Caco-2 (cell line): ENCODE data around the gene CCR3. TPM values are rescaled to one million over a fixed set of nuclear protein-coding genes. Genes with fewer than 3 reads are reported as not detected.

Source experiments
- BruUV-seq: library from RNA; stranded (reverse); fragments of 400-500 nt; replicated peaks from 2 replicates; lab custom pipeline; 2021; lab: Mats Ljungman, UMichigan
- CTCF ChIA-PET: fragments of 300-600 bp; sonication (Branson Sonifier 250); formaldehyde crosslinking; loops from one replicate; lab custom pipeline; 2022; ENCODE audit warnings: antibody characterized with exemption; lab: Charles Lee
- POLR2A ChIA-PET: fragments of 300-600 bp; sonication (Branson Sonifier 250); formaldehyde crosslinking; loops from one replicate; lab custom pipeline; 2022; ENCODE audit warnings: antibody characterized with exemption; lab: Charles Lee
- DNase-seq, 2 experiments: peaks; one replicate each; pipeline versions ENCODE4 v3.0.0 to v3.0.0-alpha.2; 2020 to 2022
- H3K27me3 ChIP-seq: replicated peaks from 2 replicates; pipeline ENCODE4 v1.6.0; 2011; ENCODE audit warnings: low read length; ENCODE audit not compliant: control insufficient read depth, insufficient read depth
- H3K36me3 ChIP-seq: 2 replicates; pipeline ENCODE4 v1.5.1; 2011; ENCODE audit warnings: low read length; ENCODE audit not compliant: control insufficient read depth, insufficient read depth
- H3K4me1 ChIP-seq: fragments of 250-450 bp; sonication (Bioruptor Pico); 2 replicates; pipeline ENCODE4 v1.5.1; 2020; ENCODE audit warnings: mild to moderate bottlenecking
- H3K4me3 ChIP-seq: 2 replicates; pipeline ENCODE4 v1.5.1; 2011; ENCODE audit warnings: low read depth, mild to moderate bottlenecking, control low read depth, low read length
- H3K9me3 ChIP-seq: fragments of 250-450 bp; sonication (Bioruptor Pico); 2 replicates; pipeline ENCODE4 v1.5.1; 2020; ENCODE audit warnings: mild to moderate bottlenecking, moderate library complexity
- H3K27ac Mint-ChIP-seq: one replicate; pipeline ENCODE4 v1.8.0; 2022; ENCODE audit warnings: mixed read lengths; ENCODE audit not compliant: unreplicated experiment
- H3K27me3 Mint-ChIP-seq: one replicate; pipeline ENCODE4 v1.8.0; 2022; ENCODE audit warnings: mixed read lengths; ENCODE audit not compliant: insufficient read depth, unreplicated experiment
- H3K36me3 Mint-ChIP-seq: one replicate; pipeline ENCODE4 v1.8.0; 2022; ENCODE audit warnings: mild to moderate bottlenecking, mixed read lengths; ENCODE audit not compliant: insufficient read depth, unreplicated experiment
- H3K4me1 Mint-ChIP-seq: one replicate; pipeline ENCODE4 v1.8.0; 2022; ENCODE audit warnings: low read depth, mixed read lengths; ENCODE audit not compliant: unreplicated experiment
- H3K4me3 Mint-ChIP-seq: one replicate; pipeline ENCODE4 v1.8.0; 2022; ENCODE audit warnings: mild to moderate bottlenecking, moderate library complexity, mixed read lengths; ENCODE audit not compliant: unreplicated experiment
- H3K9me3 Mint-ChIP-seq: one replicate; pipeline ENCODE4 v1.8.0; 2022; ENCODE audit warnings: mixed read lengths; ENCODE audit not compliant: unreplicated experiment
- intact Hi-C: fragments of 100-400 bp; cut with micrococcal nuclease; formaldehyde crosslinking; loops from one replicate; pipeline ENCODE4 v1.10.0; 2022; ENCODE audit not compliant: unreplicated experiment
- total RNA-seq: library from RNA; stranded (reverse); gene quantifications from 2 replicates; pipeline ENCODE4 v1.2.3, GENCODE V29; 2022
- TF ChIP-seq, protein P1 (sequence below), 2 experiments: fragments of 200-600 bp in 1 of 2; IDR thresholded peaks; 1 replicate in 1 of 2; 2 replicates in 1 of 2; pipeline versions ENCODE4 v1.5.1 to v1.8.0; 2011 to 2022; ENCODE audit warnings: antibody characterized with exemption in 1 of 2, control low read depth in 1 of 2, inconsistent platforms in 1 of 2, low read depth in 1 of 2, low read length in 1 of 2, mild to moderate bottlenecking in 1 of 2, moderate library complexity in 1 of 2; ENCODE audit not compliant: insufficient read depth in 1 of 2, severe bottlenecking in 1 of 2, unreplicated experiment in 1 of 2

CCR3 gene
- total RNA-seq, 1 experiment from 2014 or later: 0.64 TPM

DNA sequence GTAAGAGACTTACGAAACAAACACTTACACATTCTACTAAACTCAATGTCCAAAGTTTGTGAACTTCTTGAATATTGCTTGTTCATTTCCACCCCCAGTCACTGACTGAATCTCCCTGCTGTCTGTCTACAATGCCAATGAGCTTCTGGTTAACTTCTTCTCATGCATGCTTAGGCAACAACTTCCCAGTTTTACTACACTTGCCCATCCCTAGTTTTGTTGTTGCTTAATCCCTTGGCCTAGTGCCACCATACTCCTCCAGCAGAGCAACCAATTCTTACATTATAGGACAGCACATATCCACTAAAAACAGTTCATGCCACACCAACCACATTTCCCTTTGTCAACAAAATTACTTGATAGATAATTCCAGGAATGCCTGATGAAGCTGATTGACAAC lies 70.7 kb downstream of the CCR3 start:
- no peaks in the 10 kb centered on the region for H3K27me3 ChIP-seq
- intact Hi-C loops: no loop called here
- Mint-ChIP-seq H3K27me3 (no peaks in the 10 kb centered on the region), H3K36me3 (no peaks in the 10 kb centered on the region), H3K9me3 (peaks cover 12% of the 10 kb centered on the region), H3K4me3 (no peak overlapping the region), H3K4me1 (peaks cover 5% of the 10 kb centered on the region), H3K27ac (no peak overlapping the region)
- H3K4me1 ChIP-seq: no peaks in the 10 kb centered on the region
- no peak for DNase-seq
- no peaks in the 10 kb centered on the region for H3K9me3 ChIP-seq
- CTCF ChIA-PET: no interaction called here
- H3K4me3 ChIP-seq: no peak overlapping the region
- no TSS peak for BruUV-seq
- POLR2A ChIA-PET: no interaction called here
- TF ChIP-seq, protein P1, sequence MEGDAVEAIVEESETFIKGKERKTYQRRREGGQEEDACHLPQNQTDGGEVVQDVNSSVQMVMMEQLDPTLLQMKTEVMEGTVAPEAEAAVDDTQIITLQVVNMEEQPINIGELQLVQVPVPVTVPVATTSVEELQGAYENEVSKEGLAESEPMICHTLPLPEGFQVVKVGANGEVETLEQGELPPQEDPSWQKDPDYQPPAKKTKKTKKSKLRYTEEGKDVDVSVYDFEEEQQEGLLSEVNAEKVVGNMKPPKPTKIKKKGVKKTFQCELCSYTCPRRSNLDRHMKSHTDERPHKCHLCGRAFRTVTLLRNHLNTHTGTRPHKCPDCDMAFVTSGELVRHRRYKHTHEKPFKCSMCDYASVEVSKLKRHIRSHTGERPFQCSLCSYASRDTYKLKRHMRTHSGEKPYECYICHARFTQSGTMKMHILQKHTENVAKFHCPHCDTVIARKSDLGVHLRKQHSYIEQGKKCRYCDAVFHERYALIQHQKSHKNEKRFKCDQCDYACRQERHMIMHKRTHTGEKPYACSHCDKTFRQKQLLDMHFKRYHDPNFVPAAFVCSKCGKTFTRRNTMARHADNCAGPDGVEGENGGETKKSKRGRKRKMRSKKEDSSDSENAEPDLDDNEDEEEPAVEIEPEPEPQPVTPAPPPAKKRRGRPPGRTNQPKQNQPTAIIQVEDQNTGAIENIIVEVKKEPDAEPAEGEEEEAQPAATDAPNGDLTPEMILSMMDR (IDR thresholded peaks at IDR 0.05; ENCODE audit: insufficient read depth in 1 of 2, low read depth in 1 of 2, low read length in 1 of 2, severe bottlenecking in 1 of 2, unreplicated experiment in 1 of 2): no peak
- H3K36me3 ChIP-seq: no peaks in the 10 kb centered on the region

DNA sequence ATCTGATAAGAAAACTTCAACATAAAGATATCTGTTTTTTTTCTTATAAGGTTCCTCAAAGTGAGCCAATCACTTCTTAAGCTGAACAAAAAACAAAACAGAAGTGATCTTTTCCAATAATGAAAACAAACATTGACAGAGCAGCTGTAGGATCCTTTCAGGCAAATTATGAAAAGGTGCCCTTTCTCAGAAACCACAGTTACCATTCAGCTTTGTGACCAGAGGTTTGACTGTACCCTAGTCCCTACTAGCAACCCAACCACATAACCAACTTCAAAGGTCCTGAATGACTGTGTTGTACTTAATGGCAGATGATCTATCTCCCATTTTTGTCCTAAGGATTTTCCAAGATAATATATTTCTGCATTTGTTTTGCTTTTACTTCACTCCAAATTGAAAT lies 72.3 kb downstream of the CCR3 start:
- H3K36me3 Mint-ChIP-seq: no peaks in the 10 kb centered on the region
- H3K27ac Mint-ChIP-seq: no peak overlapping the region
- Histone ChIP-seq H3K4me1 (no peaks in the 10 kb centered on the region), H3K4me3 (no peak overlapping the region), H3K36me3 (no peaks in the 10 kb centered on the region), H3K27me3 (no peaks in the 10 kb centered on the region), H3K9me3 (0 out of 2 replicates have a peak, but pooled peaks cover 4% of the 10 kb centered on the region)
- no peak overlapping the region for H3K4me3 Mint-ChIP-seq
- CTCF ChIA-PET: no interaction called here
- peaks cover 5% of the 10 kb centered on the region for H3K4me1 Mint-ChIP-seq
- intact Hi-C loops: no loop called here
- no peak for DNase-seq
- TF ChIP-seq, protein P1 (IDR thresholded peaks at IDR 0.05; ENCODE audit: insufficient read depth in 1 of 2, low read depth in 1 of 2, low read length in 1 of 2, severe bottlenecking in 1 of 2, unreplicated experiment in 1 of 2): no peak
- H3K27me3 Mint-ChIP-seq: no peaks in the 10 kb centered on the region
- no TSS peak for BruUV-seq
- peaks cover 20% of the 10 kb centered on the region for H3K9me3 Mint-ChIP-seq
- POLR2A ChIA-PET: no interaction called here

DNA sequence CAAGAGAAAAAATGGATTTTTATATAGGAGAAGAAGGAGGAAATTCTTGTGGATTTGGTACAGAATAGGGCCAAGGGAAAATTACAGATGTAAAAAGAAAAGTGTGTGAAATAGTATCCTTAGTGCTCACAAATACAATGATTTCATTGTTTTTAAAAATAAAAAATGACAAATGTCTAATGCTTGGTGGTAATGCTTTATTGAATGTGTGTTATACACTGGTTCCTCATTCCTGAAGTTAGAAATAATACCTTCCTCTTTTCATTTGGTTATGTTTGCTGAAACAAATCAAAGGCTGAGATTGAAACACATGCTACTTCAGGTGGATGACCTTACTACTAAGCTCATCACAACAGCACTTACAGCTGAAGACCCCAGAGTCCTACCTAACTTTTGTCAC lies 73.9 kb downstream of the CCR3 start:
- TF ChIP-seq, protein P1 (IDR thresholded peaks at IDR 0.05; ENCODE audit: insufficient read depth in 1 of 2, low read depth in 1 of 2, low read length in 1 of 2, severe bottlenecking in 1 of 2, unreplicated experiment in 1 of 2): no peak
- no peak overlapping the region for H3K4me3 Mint-ChIP-seq
- ChIA-PET POLR2A (no interaction called here), CTCF (no interaction called here)
- H3K27me3 Mint-ChIP-seq: no peaks in the 10 kb centered on the region
- H3K4me1 Mint-ChIP-seq: peaks cover 5% of the 10 kb centered on the region
- no peak for DNase-seq
- Histone ChIP-seq H3K36me3 (no peaks in the 10 kb centered on the region), H3K27me3 (no peaks in the 10 kb centered on the region), H3K4me1 (no peaks in the 10 kb centered on the region), H3K9me3 (0 out of 2 replicates have a peak, but pooled peaks cover 4% of the 10 kb centered on the region), H3K4me3 (no peak overlapping the region)
- BruUV-seq: no TSS peak
- no peak overlapping the region for H3K27ac Mint-ChIP-seq
- peaks cover 20% of the 10 kb centered on the region for H3K9me3 Mint-ChIP-seq
- H3K36me3 Mint-ChIP-seq: no peaks in the 10 kb centered on the region
- intact Hi-C loops: no loop called here

Other genes with a start within 250 kb of the CCR3 start
- 10.8 and 10.9 TPM in 2 replicates for gene FYCO1, start 246.6 kb upstream of the CCR3 start, total RNA-seq
- gene XCR1, start 215.0 kb upstream of the CCR3 start, total RNA-seq: not detected in 2 replicates
- gene CCR1, start 34.1 kb upstream of the CCR3 start, total RNA-seq: 1.7 and 2.9 TPM in 2 replicates
- not detected in 2 replicates for gene CCR2, start 111.7 kb downstream of the CCR3 start, total RNA-seq
- not detected in 2 replicates for gene CCR5, start 128.5 kb downstream of the CCR3 start, total RNA-seq
- 0.44 and 1.0 TPM in 2 replicates for gene CCRL2, start 164.8 kb downstream of the CCR3 start, total RNA-seq
- not detected in 2 replicates for gene LTF, start 222.4 kb downstream of the CCR3 start, total RNA-seq